Body of pancreas (tissue), 4 donors: ENCODE results near the gene PTGFR.

Source experiments
- POLR2A ChIP-seq, 3 donors: fragments of 450-650 bp; IDR thresholded peaks; one replicate each; pipeline ENCODE4 v1.6.1; 2016; ENCODE audit warnings: antibody characterized with exemption in 3 of 3, mild to moderate bottlenecking in 2 of 3
- TF ChIP-seq, protein P1 (sequence below), 7 experiments: fragments of 450-650 bp in 4 of 7; fragments of 200-600 bp in 3 of 7; sonication (generic) in 3 of 7; IDR thresholded peaks; one replicate each; pipeline ENCODE4 v1.5.1; 2016 to 2019; ENCODE audit warnings: antibody characterized with exemption in 7 of 7

DNA sequence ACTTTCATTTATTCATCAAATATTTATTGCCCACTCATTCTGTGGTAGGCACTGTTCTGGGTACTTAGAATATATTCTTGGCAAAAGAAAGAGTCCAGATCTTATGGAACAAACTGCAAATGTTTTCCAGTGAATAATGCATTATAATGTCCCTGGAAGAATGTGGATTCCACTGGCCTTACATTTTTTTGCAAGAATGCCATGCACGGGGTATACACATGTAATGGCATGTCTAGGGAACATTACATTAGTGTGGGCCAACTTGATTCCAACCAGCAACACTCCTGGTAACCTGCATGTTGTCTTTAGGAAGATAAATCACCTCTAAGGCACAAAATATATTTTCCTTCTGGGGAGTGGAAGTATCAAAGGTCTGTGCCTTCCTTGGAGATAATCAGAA lies 96.4 kb downstream of the PTGFR start:
- TF ChIP-seq, protein P1, sequence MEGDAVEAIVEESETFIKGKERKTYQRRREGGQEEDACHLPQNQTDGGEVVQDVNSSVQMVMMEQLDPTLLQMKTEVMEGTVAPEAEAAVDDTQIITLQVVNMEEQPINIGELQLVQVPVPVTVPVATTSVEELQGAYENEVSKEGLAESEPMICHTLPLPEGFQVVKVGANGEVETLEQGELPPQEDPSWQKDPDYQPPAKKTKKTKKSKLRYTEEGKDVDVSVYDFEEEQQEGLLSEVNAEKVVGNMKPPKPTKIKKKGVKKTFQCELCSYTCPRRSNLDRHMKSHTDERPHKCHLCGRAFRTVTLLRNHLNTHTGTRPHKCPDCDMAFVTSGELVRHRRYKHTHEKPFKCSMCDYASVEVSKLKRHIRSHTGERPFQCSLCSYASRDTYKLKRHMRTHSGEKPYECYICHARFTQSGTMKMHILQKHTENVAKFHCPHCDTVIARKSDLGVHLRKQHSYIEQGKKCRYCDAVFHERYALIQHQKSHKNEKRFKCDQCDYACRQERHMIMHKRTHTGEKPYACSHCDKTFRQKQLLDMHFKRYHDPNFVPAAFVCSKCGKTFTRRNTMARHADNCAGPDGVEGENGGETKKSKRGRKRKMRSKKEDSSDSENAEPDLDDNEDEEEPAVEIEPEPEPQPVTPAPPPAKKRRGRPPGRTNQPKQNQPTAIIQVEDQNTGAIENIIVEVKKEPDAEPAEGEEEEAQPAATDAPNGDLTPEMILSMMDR (IDR thresholded peaks at IDR 0.05), result no peak
- no peak for TF ChIP-seq POLR2A (IDR thresholded peaks at IDR 0.05)
